Kidney (tissue), 14 donors: ENCODE results near the gene SCAANT1. TPM values are rescaled to one million over a fixed set of nuclear protein-coding genes. Genes with fewer than 3 reads are reported as not detected.

Experiments
- DNase-seq, 5 donors: peaks; one replicate each; pipeline ENCODE4 v3.0.0-alpha.2; 2013 to 2020
- FAIRE-seq: peaks from 2 replicates; lab custom pipeline; 2012; peaks lifted over from hg19 to GRCh38; lab: Jason Lieb, UNC
- H3K27ac ChIP-seq, 2 donors: one replicate each; pipeline ENCODE4 v1.7.0; 2013; ENCODE audit warnings: low read depth in 2 of 2, low read length in 2 of 2, inconsistent platforms in 1 of 2
- H3K27me3 ChIP-seq: one replicate; pipeline ENCODE4 v1.7.1; 2013; ENCODE audit warnings: low read length, inconsistent platforms; ENCODE audit not compliant: control insufficient read depth, insufficient read depth
- H3K36me3 ChIP-seq, 3 donors: one replicate each; pipeline versions ENCODE4 v1.7.0 to v1.7.1; 2013; ENCODE audit warnings: low read length in 3 of 3, control low read depth in 1 of 3, inconsistent platforms in 1 of 3; ENCODE audit not compliant: insufficient read depth in 3 of 3, control insufficient read depth in 2 of 3
- H3K4me1 ChIP-seq, 3 donors: one replicate each; pipeline versions ENCODE4 v1.7.0 to v1.7.1; 2013; ENCODE audit warnings: low read length in 3 of 3, inconsistent platforms in 1 of 3, low read depth in 1 of 3; ENCODE audit not compliant: control insufficient read depth in 2 of 3, insufficient read depth in 2 of 3
- H3K4me3 ChIP-seq, 3 donors: one replicate each; pipeline versions ENCODE4 v1.7.0 to v1.8.1; 2013; ENCODE audit warnings: low read length in 3 of 3, control low read depth in 1 of 3, inconsistent platforms in 1 of 3
- H3K9ac ChIP-seq, 3 donors: one replicate each; pipeline versions ENCODE4 v1.7.0 to v1.7.1; 2013; ENCODE audit warnings: low read length in 3 of 3, control low read depth in 1 of 3, inconsistent platforms in 1 of 3
- H3K9me3 ChIP-seq, 3 donors: one replicate each; pipeline versions ENCODE4 v1.7.0 to v1.7.1; 2013; ENCODE audit warnings: low read length in 3 of 3, control low read depth in 1 of 3, inconsistent platforms in 1 of 3; ENCODE audit not compliant: control insufficient read depth in 2 of 3, insufficient read depth in 1 of 3
- intact Hi-C: fragments of 100-400 bp; cut with DNase I; formaldehyde crosslinking; loops from one replicate; pipeline ENCODE4 v1.11.1; 2022
- polyA plus RNA-seq: library from polyadenylated mRNA; stranded (reverse); fragments of 350-450 nt; fragmentation: Illumina TruSeq; extraction: RNeasy Lipid Tissue Mini Kit (QIAGEN cat#74804); gene quantifications from one replicate; pipeline ENCODE4 v1.2.3, GENCODE V29; 2014; ENCODE audit warnings: low read depth, low replicate concordance; ENCODE audit not compliant: insufficient read depth
- total RNA-seq: library from RNA; stranded (reverse); fragmentation: NEBNext Ultra II Directional; extraction: Animal tissue kit (Norgen Biotek cat#: 25700); gene quantifications from one replicate; pipeline ENCODE4 v1.2.1, GENCODE V29; 2021
- TF ChIP-seq, protein P1 (sequence below): IDR thresholded peaks from 3 replicates; pipeline ENCODE4 v1.5.1; 2012; ENCODE audit warnings: mild to moderate bottlenecking, moderate library complexity, borderline replicate concordance; ENCODE audit not compliant: insufficient read depth; ENCODE audit errors: extremely low read depth
- donor health status: control.
- donor health status: control.
- donor health status: control.
- donor health status: control.
- donor health status: control.
- donor health status: DM: yes; HTN: yes; CAD: no.
- donor health status: Normal renal cell carcinoma (clear cell type).

The SCAANT1 gene
- total and polyA plus RNA-seq, 2 donors from 2014 or later: not detected

DNA sequence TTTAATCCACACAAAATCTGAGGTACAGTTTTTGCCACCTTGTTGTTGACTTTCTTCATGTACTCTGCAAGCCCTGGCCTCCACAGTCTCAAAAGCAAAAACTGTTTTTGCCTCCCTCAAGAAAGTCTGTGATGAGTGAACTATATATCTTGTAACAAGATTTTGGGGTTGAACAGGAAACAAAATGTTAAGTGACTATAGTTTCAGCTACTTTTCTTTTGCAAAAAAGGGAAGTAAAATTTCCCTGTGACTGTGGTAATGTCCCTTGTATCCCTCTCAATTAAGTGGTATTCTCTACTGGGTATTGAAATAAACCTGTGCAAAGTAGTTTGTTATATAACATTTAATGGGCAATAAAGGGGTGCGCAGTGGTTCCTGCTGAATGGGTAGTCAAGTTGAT is 21.3 kb upstream of the SCAANT1 start:
- H3K36me3 ChIP-seq: no peaks in the 10 kb centered on the region
- H3K27me3 ChIP-seq: no peaks in the 10 kb centered on the region
- no peak for FAIRE-seq
- no peak for DNase-seq
- peaks cover 0 to 18% (median 12%) of the 10 kb centered on the region in 3 donors for H3K4me1 ChIP-seq
- no peak overlapping the region for H3K9ac ChIP-seq
- intact Hi-C loops: no loop called here
- H3K27ac ChIP-seq: no peak overlapping the region
- H3K9me3 ChIP-seq: no peaks in the 10 kb centered on the region
- TF ChIP-seq, protein P1, sequence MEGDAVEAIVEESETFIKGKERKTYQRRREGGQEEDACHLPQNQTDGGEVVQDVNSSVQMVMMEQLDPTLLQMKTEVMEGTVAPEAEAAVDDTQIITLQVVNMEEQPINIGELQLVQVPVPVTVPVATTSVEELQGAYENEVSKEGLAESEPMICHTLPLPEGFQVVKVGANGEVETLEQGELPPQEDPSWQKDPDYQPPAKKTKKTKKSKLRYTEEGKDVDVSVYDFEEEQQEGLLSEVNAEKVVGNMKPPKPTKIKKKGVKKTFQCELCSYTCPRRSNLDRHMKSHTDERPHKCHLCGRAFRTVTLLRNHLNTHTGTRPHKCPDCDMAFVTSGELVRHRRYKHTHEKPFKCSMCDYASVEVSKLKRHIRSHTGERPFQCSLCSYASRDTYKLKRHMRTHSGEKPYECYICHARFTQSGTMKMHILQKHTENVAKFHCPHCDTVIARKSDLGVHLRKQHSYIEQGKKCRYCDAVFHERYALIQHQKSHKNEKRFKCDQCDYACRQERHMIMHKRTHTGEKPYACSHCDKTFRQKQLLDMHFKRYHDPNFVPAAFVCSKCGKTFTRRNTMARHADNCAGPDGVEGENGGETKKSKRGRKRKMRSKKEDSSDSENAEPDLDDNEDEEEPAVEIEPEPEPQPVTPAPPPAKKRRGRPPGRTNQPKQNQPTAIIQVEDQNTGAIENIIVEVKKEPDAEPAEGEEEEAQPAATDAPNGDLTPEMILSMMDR: no peak
- H3K4me3 ChIP-seq: no peak overlapping the region

DNA sequence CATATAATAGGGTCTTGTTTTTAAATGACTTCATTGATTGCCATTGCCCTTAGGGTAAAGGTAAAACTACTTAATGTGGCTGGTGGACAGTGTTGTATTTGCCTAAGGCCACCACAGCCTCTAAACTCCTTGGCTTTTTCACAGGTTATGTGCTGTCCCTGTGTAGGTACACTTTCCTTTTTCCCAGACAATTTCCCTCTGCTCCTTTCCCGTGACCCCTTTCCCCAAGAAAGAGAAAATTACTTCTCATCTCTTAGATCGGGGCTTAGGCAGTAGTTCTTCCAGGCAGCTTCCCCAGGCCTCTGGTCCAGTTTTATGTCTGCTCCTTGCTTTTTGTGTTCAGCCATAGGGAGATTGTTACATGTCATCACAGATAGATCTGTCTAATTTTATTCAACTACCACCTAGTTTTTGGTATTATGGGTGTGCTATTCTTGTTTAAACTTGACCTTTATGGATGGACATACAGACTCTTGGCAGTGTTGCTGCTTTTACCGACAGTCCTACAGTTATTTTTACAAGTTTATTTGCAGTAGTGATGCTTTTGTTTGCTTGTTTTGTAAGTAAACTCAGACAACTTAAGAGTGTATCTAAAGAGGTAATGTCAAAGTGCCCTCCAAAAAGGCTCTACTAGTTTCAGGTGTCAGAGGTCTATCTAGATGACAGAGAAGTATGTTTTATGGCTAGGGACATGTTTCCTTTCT is 20.5 kb upstream of the SCAANT1 start:
- H3K36me3 ChIP-seq: no peaks in the 10 kb centered on the region
- H3K4me3 ChIP-seq: no peak overlapping the region
- intact Hi-C loops: no loop called here
- H3K27me3 ChIP-seq: no peaks in the 10 kb centered on the region
- H3K4me1 ChIP-seq: peaks cover 0 to 12% (median 10%) of the 10 kb centered on the region in 3 donors
- H3K9ac ChIP-seq: no peak overlapping the region
- no peak overlapping the region for H3K27ac ChIP-seq
- no peaks in the 10 kb centered on the region for H3K9me3 ChIP-seq
- FAIRE-seq: no peak
- TF ChIP-seq, protein P1: no peak
- no peak for DNase-seq

DNA sequence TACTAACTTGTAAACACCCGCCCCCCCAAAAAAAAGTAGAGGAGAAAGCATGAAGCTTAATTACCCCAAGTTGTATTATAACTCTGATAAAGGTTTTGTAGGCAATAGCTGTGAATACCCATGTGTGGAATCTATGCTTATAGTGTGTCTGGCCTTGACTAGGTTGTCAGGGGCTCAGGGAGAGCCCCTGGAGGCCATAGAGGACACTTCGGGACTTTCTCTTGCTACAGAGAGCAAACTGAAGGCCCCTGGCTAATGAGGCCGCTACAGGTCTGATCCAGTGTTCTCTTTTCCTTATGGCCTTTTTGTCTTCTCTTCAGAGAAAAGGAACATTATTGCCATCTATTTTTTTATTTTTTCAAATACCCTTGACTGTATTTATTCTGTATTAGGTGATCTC is 19.1 kb upstream of the SCAANT1 start:
- FAIRE-seq (no peak), DNase-seq (no peak)
- peaks cover 0 to 3% (median 0%) of the 10 kb centered on the region in 3 donors for H3K36me3 ChIP-seq
- no peak overlapping the region for H3K4me3 ChIP-seq
- H3K27me3 ChIP-seq: no peaks in the 10 kb centered on the region
- TF ChIP-seq, protein P1: no peak
- H3K9ac ChIP-seq: no peak overlapping the region
- H3K4me1 ChIP-seq: peaks cover 0 to 7% (median 6%) of the 10 kb centered on the region in 3 donors
- no peak overlapping the region for H3K27ac ChIP-seq
- H3K9me3 ChIP-seq: no peaks in the 10 kb centered on the region
- intact Hi-C loops: no loop called here
